ENCODE measurements around the gene GMCL2. TPM values are rescaled to one million over a fixed set of nuclear protein-coding genes. Genes with fewer than 3 reads are reported as not detected.

Gene GMCL2
- polyA plus RNA-seq, 3 donors = not detected

Other genes starting within 250 kb of the GMCL2 start
- not detected for gene PROP1, start 191.1 kb downstream of the GMCL2 start, polyA plus RNA-seq
- gene N4BP3, start 73.8 kb downstream of the GMCL2 start, polyA plus RNA-seq = 1 to 10 TPM in 2 of 3 donors, under 1 TPM in 1; 0.58 to 2.6 (median 1.4) TPM
- 10 to 100 TPM; 19.7 to 35.0 (median 32.9) TPM for gene RMND5B, start 56.4 kb downstream of the GMCL2 start, polyA plus RNA-seq
- 100 to 1,000 TPM; 119 to 208 (median 201) TPM for gene NHP2, start 33.5 kb downstream of the GMCL2 start, polyA plus RNA-seq
- 100 to 1,000 TPM in 2 of 3 donors, 10 to 100 TPM in 1; 25.0 to 133 (median 111) TPM for gene HNRNPAB, start 17.2 kb upstream of the GMCL2 start, polyA plus RNA-seq
- 10 to 100 TPM; 32.0 to 76.5 (median 65.5) TPM for gene PHYKPL, start 45.4 kb upstream of the GMCL2 start, polyA plus RNA-seq